CD8-positive, alpha-beta memory T cell (primary cell): ENCODE results near the gene VPS9D1. TPM values are rescaled to one million over a fixed set of nuclear protein-coding genes. Genes with fewer than 3 reads are reported as not detected.

Experiments used
- CTCF ChIA-PET: fragments of 350-600 bp; sonication (Branson Sonifier 250); formaldehyde crosslinking; loops from one replicate; lab custom pipeline; 2021; ENCODE audit warnings: antibody characterized with exemption; lab: Charles Lee
- POLR2A ChIA-PET: fragments of 350-600 bp; sonication (Branson Sonifier 250); formaldehyde crosslinking; loops from one replicate; lab custom pipeline; 2021; ENCODE audit warnings: antibody characterized with exemption; lab: Charles Lee
- DNase-seq, 5 donors: peaks; one replicate each; pipeline versions ENCODE4 v3.0.0 to v3.0.0-alpha.2; 2020 to 2022; ENCODE audit warnings: mixed read lengths in 1 of 5
- H3K27ac ChIP-seq: one replicate; pipeline ENCODE4 v1.7.0; 2013; ENCODE audit warnings: low read depth, mild to moderate bottlenecking, low read length, moderate library complexity
- H3K27me3 ChIP-seq: 2 replicates; pipeline ENCODE4 v1.7.0; 2013; ENCODE audit warnings: low read length, mild to moderate bottlenecking; ENCODE audit not compliant: insufficient read depth, poor library complexity, severe bottlenecking
- H3K36me3 ChIP-seq: 2 replicates; pipeline ENCODE4 v1.7.0; 2013; ENCODE audit warnings: mild to moderate bottlenecking, low read length, moderate library complexity; ENCODE audit not compliant: insufficient read depth
- H3K4me1 ChIP-seq: 2 replicates; pipeline ENCODE4 v1.7.0; 2013; ENCODE audit warnings: mild to moderate bottlenecking, low read length, moderate library complexity; ENCODE audit not compliant: insufficient read depth
- H3K4me3 ChIP-seq: 2 replicates; pipeline ENCODE4 v1.7.0; 2013; ENCODE audit warnings: mild to moderate bottlenecking, low read length
- H3K9me3 ChIP-seq: 2 replicates; pipeline ENCODE4 v1.7.0; 2013; ENCODE audit warnings: mild to moderate bottlenecking, low read length
- H3K27ac Mint-ChIP-seq, 8 donors: one replicate each; pipeline ENCODE4 v1.8.0; 2020 to 2021; ENCODE audit warnings: mixed read lengths in 8 of 8, mild to moderate bottlenecking in 6 of 8, inconsistent platforms in 3 of 8, moderate library complexity in 3 of 8
- H3K27me3 Mint-ChIP-seq, 2 donors: one replicate each; pipeline ENCODE4 v1.8.0; 2020 to 2021; ENCODE audit warnings: mixed read lengths in 2 of 2, mild to moderate bottlenecking in 1 of 2, moderate library complexity in 1 of 2
- H3K36me3 Mint-ChIP-seq, 3 donors: one replicate each; pipeline ENCODE4 v1.8.0; 2020 to 2021; ENCODE audit warnings: mixed read lengths in 3 of 3, inconsistent platforms in 1 of 3, mild to moderate bottlenecking in 1 of 3
- H3K4me1 Mint-ChIP-seq, 3 donors: one replicate each; pipeline ENCODE4 v1.8.0; 2020 to 2021; ENCODE audit warnings: mixed read lengths in 3 of 3, inconsistent platforms in 1 of 3, mild to moderate bottlenecking in 1 of 3
- H3K4me3 Mint-ChIP-seq, 7 donors: one replicate each; pipeline ENCODE4 v1.8.0; 2020 to 2021; ENCODE audit warnings: mixed read lengths in 7 of 7, mild to moderate bottlenecking in 6 of 7, moderate library complexity in 4 of 7, inconsistent platforms in 2 of 7
- H3K9me3 Mint-ChIP-seq, 5 donors: one replicate each; pipeline ENCODE4 v1.8.0; 2020 to 2022; ENCODE audit warnings: mixed read lengths in 5 of 5, mild to moderate bottlenecking in 3 of 5, moderate library complexity in 2 of 5, inconsistent platforms in 1 of 5
- polyA plus RNA-seq: library from polyadenylated mRNA; unstranded; fragments of 300-500 nt; fragmentation: Illumina TruSeq; gene quantifications from one replicate; pipeline ENCODE4 v1.2.3, GENCODE V29; 2021
- total RNA-seq, 2 experiments: library from RNA; stranded (reverse); gene quantifications; one replicate each; pipeline ENCODE4 v1.2.3, GENCODE V29; 2021

VPS9D1 gene
- total and polyA plus RNA-seq, 3 experiments from 2014 or later, result 1.6 to 4.0 (median 3.7) TPM

- no peaks in the 10 kb centered on the region for H3K9me3 Mint-ChIP-seq
- Histone ChIP-seq H3K4me1 (peaks cover 63% of the 10 kb centered on the region), H3K36me3 (peaks cover 88% of the 10 kb centered on the region), H3K9me3 (no peaks in the 10 kb centered on the region), H3K27me3 (no peaks in the 10 kb centered on the region), H3K27ac (no peak overlapping the region), H3K4me3 (no peak overlapping the region)
- peak overlapping the region in 7 of 8 donors; percentile 7 to 79 (median 76) for H3K27ac Mint-ChIP-seq
- no peak for DNase-seq
- peaks cover 46 to 75% (median 61%) of the 10 kb centered on the region in 3 donors for H3K4me1 Mint-ChIP-seq
- no peaks in the 10 kb centered on the region for H3K27me3 Mint-ChIP-seq
- ChIA-PET POLR2A (interaction anchor here (0.7 to 1.6 kb wide), 2 partner anchors 9 kb away, joined by 3 to 6 read pairs; no protein-coding TSS in a partner anchor), CTCF (interaction anchor here (1.1 kb wide), 1 partner anchor 129 kb away, joined by 3 read pairs; no protein-coding TSS in a partner anchor)
- peaks cover 10 to 94% (median 15%) of the 10 kb centered on the region in 3 donors for H3K36me3 Mint-ChIP-seq
- peak overlapping the region in 2 of 7 donors; percentile 6 to 73 for H3K4me3 Mint-ChIP-seq
Measured at GRCh38 chr16:89732142-89732917, 11.6 kb upstream of the VPS9D1 start.

- H3K27ac Mint-ChIP-seq, result peak overlapping the region in 2 of 8 donors; percentile 43 to 77
- no peaks in the 10 kb centered on the region for H3K27me3 ChIP-seq
- H3K36me3 ChIP-seq, result peaks cover 82% of the 10 kb centered on the region
- H3K4me3 Mint-ChIP-seq, result peak overlapping the region in 1 of 7 donors; percentile 27
- CTCF ChIA-PET, result interaction anchor here (1.1 to 3.7 kb wide), 2 partner anchors 25 to 31 kb away, joined by 3 to 9 read pairs; no protein-coding TSS in a partner anchor
- POLR2A ChIA-PET, result no interaction called here
- no peaks in the 10 kb centered on the region for H3K9me3 Mint-ChIP-seq
- no peak overlapping the region for H3K4me3 ChIP-seq
- H3K9me3 ChIP-seq, result no peaks in the 10 kb centered on the region
- no peak overlapping the region for H3K27ac ChIP-seq
- peaks cover 43 to 74% (median 58%) of the 10 kb centered on the region in 3 donors for H3K4me1 Mint-ChIP-seq
- H3K36me3 Mint-ChIP-seq, result peaks cover 10 to 88% (median 19%) of the 10 kb centered on the region in 3 donors
- no peaks in the 10 kb centered on the region for H3K27me3 Mint-ChIP-seq
- no peak for DNase-seq
- peaks cover 63% of the 10 kb centered on the region for H3K4me1 ChIP-seq
Measured at GRCh38 chr16:89730610-89731234, 10.0 kb upstream of the VPS9D1 start.

GRCh38 chr16:89729863-89730593, 9.3 kb upstream of the VPS9D1 start:
- no peaks in the 10 kb centered on the region for H3K9me3 Mint-ChIP-seq
- POLR2A ChIA-PET, result no interaction called here
- peaks cover 64% of the 10 kb centered on the region for H3K4me1 ChIP-seq
- no peaks in the 10 kb centered on the region for H3K27me3 Mint-ChIP-seq
- H3K27me3 ChIP-seq, result no peaks in the 10 kb centered on the region
- peak overlapping the region in 4 of 8 donors; percentile 26 to 87 (median 68) for H3K27ac Mint-ChIP-seq
- CTCF ChIA-PET, result interaction anchor here (1.1 to 3.7 kb wide), 2 partner anchors 24 to 30 kb away, joined by 3 to 9 read pairs; no protein-coding TSS in a partner anchor
- no peak overlapping the region for H3K4me3 ChIP-seq
- no peaks in the 10 kb centered on the region for H3K9me3 ChIP-seq
- H3K36me3 ChIP-seq, result peaks cover 75% of the 10 kb centered on the region
- DNase-seq, result no peak
- H3K27ac ChIP-seq, result no peak overlapping the region
- peaks cover 10 to 82% (median 15%) of the 10 kb centered on the region in 3 donors for H3K36me3 Mint-ChIP-seq
- peaks cover 40 to 70% (median 51%) of the 10 kb centered on the region in 3 donors for H3K4me1 Mint-ChIP-seq
- peak overlapping the region in 2 of 7 donors; percentile 15 to 61 for H3K4me3 Mint-ChIP-seq

- peaks cover 71% of the 10 kb centered on the region for H3K36me3 ChIP-seq
- H3K27me3 ChIP-seq, result no peaks in the 10 kb centered on the region
- Mint-ChIP-seq H3K27ac (peak overlapping the region in 1 of 8 donors; percentile 78), H3K27me3 (no peaks in the 10 kb centered on the region), H3K4me3 (peak overlapping the region in 1 of 7 donors; percentile 65), H3K9me3 (no peaks in the 10 kb centered on the region), H3K4me1 (peaks cover 41 to 69% (median 50%) of the 10 kb centered on the region in 3 donors), H3K36me3 (peaks cover 5 to 78% (median 15%) of the 10 kb centered on the region in 3 donors)
- ChIA-PET POLR2A (interaction anchor here (0.6 to 1.4 kb wide), 2 partner anchors 8 to 87 kb away, joined by 3 to 9 read pairs; partner anchors contain the start of gene FANCA), CTCF (interaction anchor here (3.7 kb wide), 1 partner anchor 29 kb away, joined by 9 read pairs; no protein-coding TSS in a partner anchor)
- DNase-seq, result no peak
- H3K4me3 ChIP-seq, result no peak overlapping the region
- no peaks in the 10 kb centered on the region for H3K9me3 ChIP-seq
- H3K27ac ChIP-seq, result no peak overlapping the region
- H3K4me1 ChIP-seq, result peaks cover 71% of the 10 kb centered on the region
Measured at GRCh38 chr16:89729293-89729692, 8.6 kb upstream of the VPS9D1 start.

- Histone ChIP-seq H3K4me1 (peaks cover 76% of the 10 kb centered on the region), H3K4me3 (no peak overlapping the region), H3K27me3 (no peaks in the 10 kb centered on the region), H3K27ac (no peak overlapping the region), H3K36me3 (peaks cover 69% of the 10 kb centered on the region), H3K9me3 (no peaks in the 10 kb centered on the region)
- H3K9me3 Mint-ChIP-seq, result no peaks in the 10 kb centered on the region
- H3K27me3 Mint-ChIP-seq, result peaks cover 0 to 6% of the 10 kb centered on the region in 2 donors
- ChIA-PET CTCF (interaction anchor here (3.7 to 5.7 kb wide), 2 partner anchors 23 to 28 kb away, joined by 9 to 46 read pairs; no protein-coding TSS in a partner anchor), POLR2A (interaction anchor here (0.7 to 1.4 kb wide), 2 partner anchors 10 kb away, joined by 3 to 9 read pairs; no protein-coding TSS in a partner anchor)
- peak overlapping the region; percentile 49 to 93 (median 81) for H3K27ac Mint-ChIP-seq
- H3K36me3 Mint-ChIP-seq, result peaks cover 10 to 78% (median 17%) of the 10 kb centered on the region in 3 donors
- H3K4me3 Mint-ChIP-seq, result peak overlapping the region; percentile 49 to 79 (median 70)
- H3K4me1 Mint-ChIP-seq, result peaks cover 45 to 73% (median 57%) of the 10 kb centered on the region in 3 donors
- DNase-seq, result no peak
Measured at GRCh38 chr16:89727406-89728120, 6.9 kb upstream of the VPS9D1 start.

GRCh38 chr16:89723279-89724250, 2.9 kb upstream of the VPS9D1 start:
- DNase-seq, result peak; percentile 78 to 96 (median 89)
- Histone ChIP-seq H3K4me3 (peak overlapping the region; percentile 98), H3K36me3 (peaks cover 34% of the 10 kb centered on the region), H3K27ac (peak overlapping the region; percentile 92), H3K9me3 (no peaks in the 10 kb centered on the region), H3K27me3 (no peaks in the 10 kb centered on the region), H3K4me1 (peaks cover 55% of the 10 kb centered on the region)
- Mint-ChIP-seq H3K9me3 (no peaks in the 10 kb centered on the region), H3K36me3 (peaks cover 5 to 41% (median 9%) of the 10 kb centered on the region in 3 donors), H3K4me1 (peaks cover 29 to 51% (median 40%) of the 10 kb centered on the region in 3 donors), H3K27ac (peak overlapping the region; percentile 98 to 100 (median 99)), H3K4me3 (peak overlapping the region; percentile 91 to 99 (median 97)), H3K27me3 (peaks cover 0 to 6% of the 10 kb centered on the region in 2 donors)
- ChIA-PET CTCF (interaction anchor here (0.6 to 5.7 kb wide), 14 partner anchors 9 to 106 kb away, joined by 3 to 46 read pairs (median 4); partner anchors contain the start of gene SPATA2L), POLR2A (interaction anchor here (0.9 to 4.1 kb wide), 15 partner anchors 8 to 1153 kb away, joined by 3 to 68 read pairs (median 6); partner anchors contain the start of genes SPATA2L, TCF25 and ZC3H18)
